GM12892 (cell line): ENCODE data around the gene FBXO24.

Experiments
- POLR2A ChIP-seq: IDR thresholded peaks from 2 replicates; pipeline ENCODE4 v1.6.1; 2011; ENCODE audit warnings: low read depth, low read length, control low read depth
- POLR2AphosphoS5 ChIP-seq: IDR thresholded peaks from 2 replicates; pipeline ENCODE4 v1.6.1; 2011; ENCODE audit warnings: low read depth, low read length, control low read depth
- TAF1 ChIP-seq: IDR thresholded peaks from 2 replicates; pipeline ENCODE4 v1.6.1; 2011; ENCODE audit warnings: low read depth, mild to moderate bottlenecking, control low read depth, low read length, borderline replicate concordance

- TF ChIP-seq TAF1 (no peak), POLR2A (no peak), POLR2AphosphoS5 (no peak)
Measured at GRCh38 chr7:100623951-100624824, 38.1 kb downstream of the FBXO24 start.
